ENCODE data around the gene HIGD1A.

DNA sequence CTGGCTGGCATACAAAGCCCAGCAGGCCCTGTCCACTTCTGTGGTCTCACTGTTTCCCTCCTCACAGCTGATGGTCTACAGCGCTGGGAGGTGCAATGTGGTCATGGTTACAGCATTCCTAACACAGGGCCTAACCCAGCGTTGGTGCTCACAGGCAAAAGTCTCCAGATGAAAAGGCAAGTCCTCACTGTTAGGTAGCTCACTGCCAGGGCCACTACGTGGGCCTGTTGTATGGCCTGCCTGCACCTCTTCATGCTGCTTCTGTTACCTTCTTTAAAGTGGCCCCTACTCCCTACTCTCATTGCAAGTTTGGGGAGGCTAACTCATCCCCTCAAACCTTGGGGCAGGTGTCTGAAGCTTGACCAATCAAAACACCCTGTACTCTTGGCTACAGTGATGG is 62.5 kb downstream of the HIGD1A start:
- TF ChIP-seq, protein P1, sequence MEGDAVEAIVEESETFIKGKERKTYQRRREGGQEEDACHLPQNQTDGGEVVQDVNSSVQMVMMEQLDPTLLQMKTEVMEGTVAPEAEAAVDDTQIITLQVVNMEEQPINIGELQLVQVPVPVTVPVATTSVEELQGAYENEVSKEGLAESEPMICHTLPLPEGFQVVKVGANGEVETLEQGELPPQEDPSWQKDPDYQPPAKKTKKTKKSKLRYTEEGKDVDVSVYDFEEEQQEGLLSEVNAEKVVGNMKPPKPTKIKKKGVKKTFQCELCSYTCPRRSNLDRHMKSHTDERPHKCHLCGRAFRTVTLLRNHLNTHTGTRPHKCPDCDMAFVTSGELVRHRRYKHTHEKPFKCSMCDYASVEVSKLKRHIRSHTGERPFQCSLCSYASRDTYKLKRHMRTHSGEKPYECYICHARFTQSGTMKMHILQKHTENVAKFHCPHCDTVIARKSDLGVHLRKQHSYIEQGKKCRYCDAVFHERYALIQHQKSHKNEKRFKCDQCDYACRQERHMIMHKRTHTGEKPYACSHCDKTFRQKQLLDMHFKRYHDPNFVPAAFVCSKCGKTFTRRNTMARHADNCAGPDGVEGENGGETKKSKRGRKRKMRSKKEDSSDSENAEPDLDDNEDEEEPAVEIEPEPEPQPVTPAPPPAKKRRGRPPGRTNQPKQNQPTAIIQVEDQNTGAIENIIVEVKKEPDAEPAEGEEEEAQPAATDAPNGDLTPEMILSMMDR (IDR thresholded peaks at IDR 0.05; ENCODE audit: low read depth, low read length, poor library complexity, severe bottlenecking), result no peak
- no peak for TF ChIP-seq EZH2phosphoT487 (IDR thresholded peaks at IDR 0.05; ENCODE audit: borderline replicate concordance, low read length)
